Measurements from ENCODE around the gene TPBGL. TPM values are rescaled to one million over a fixed set of nuclear protein-coding genes. Genes with fewer than 3 reads are reported as not detected.
"Not testable (repeated sequence)": the region's sequence is repeated elsewhere in the genome, so short reads cannot be mapped to it uniquely, and the experiment has no call there.

Gene TPBGL
- total RNA-seq, 1 donor from 2014 or later: not detected

DNA sequence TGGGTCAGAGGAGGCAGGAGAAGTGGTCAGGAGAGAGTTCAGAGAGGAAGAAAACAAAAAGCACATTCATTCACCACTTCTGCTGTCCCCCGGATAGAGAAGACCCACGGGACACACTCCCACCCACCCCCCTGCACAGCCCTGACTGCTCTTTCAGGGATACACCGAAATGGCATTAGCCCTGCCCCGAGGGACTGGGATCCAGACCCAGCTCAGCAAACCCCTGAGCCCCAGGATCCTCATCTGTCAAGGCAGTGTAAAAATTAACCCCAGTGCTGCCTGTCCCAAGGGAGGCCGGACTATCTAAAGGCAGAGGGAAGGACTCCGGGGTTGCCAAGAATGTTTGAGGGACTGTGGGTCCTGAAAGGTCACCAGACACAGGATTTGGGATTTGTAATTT is 31.2 kb downstream of the TPBGL start:
- no peak for DNase-seq (ENCODE audit: low read depth in 2 of 2)

DNA sequence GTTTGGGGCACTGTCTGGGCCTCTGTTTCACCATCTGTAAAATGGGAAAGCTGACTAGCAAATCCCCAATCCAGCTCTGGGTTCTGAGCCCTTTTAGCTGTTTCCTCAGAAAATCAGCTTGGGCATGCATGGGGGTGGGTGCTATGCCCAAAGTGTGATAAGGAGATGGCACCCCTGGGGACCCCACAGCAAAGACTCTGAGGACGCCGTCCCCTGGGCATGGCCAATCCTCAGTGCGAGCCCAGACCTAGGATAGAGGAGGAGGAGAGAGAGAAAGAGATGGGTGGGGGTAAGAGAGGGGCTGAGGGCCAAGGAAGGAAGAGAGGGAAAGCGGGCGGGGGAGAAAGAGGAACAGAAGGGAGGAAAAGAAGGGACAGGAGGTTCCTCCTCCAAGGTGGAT is 31.8 kb downstream of the TPBGL start:
- DNase-seq (ENCODE audit: low read depth in 2 of 2): no peak

- no peak for DNase-seq (ENCODE audit: low read depth in 2 of 2)
Measured at GRCh38 chr11:75272821-75273301, 32.3 kb downstream of the TPBGL start.

DNA sequence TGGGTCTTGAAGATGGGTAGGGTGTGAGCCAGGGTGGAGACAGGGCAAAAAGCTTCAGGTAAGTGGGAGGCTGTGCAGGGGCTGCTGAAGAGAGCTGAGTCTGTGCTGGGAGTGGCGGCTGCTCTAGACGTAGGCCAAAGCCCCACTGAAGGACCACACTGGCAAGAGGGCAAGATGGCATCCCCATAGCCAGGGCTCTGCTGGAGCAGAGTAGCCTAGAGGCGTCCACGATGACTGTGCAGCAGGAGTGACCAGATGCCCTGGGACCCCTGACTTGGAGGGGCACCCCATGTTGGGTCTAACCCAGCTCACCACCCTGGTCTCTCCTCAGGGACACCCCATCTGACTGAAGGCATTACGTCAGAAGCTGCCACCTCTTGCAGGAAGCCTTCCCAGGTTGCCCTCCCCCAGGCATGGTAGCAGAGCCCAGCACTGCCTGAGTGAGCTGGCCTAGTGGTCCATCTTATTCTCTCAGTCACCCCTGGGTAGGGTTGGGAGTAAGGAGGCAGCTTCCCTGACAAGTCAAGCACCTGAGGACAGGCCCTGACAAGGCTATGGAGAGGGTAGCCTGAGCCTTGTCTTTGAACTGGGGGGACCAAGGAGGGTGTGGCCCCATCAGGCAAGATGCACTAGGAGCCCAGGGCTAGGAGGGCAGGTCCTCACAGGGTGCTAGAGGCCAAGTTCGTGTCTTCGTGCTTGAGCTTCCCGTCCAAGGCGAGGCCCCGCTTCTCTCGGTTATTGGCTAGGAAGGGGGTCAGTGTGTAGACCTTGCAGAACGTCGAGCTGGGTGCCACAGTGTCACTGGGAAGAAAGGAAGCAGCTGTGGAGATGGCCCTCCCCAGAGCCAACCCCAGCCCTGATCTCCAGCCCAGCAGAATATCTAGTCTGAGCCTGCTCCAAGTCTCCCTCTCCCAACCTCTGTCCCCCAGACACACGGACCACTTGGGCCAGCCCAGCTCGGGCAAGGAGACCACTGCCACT is 33.1 kb downstream of the TPBGL start:
- no peak for DNase-seq (ENCODE audit: low read depth in 2 of 2)

DNA sequence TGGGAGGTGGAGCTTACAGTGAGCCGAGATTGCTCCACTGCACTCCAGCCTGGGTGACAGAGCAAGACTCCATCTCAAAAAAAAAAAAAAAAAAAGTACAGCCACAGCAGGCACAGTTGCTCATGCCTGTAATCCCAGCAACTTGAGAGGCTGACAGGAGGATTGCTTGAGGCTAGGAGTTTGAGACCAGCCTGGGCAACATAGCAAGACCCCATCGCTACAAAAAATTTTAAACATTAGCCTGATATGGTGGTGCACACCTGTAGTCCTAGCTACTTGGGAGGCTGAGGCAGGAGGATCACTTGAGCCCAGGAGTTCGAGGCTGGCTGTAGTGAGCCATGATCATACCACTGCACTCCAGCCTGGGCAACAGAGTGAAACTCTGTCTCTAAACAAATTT is 34.1 kb downstream of the TPBGL start:
- DNase-seq (ENCODE audit: low read depth in 2 of 2): not testable (repeated sequence)

- peak; percentile 39 to 93 for DNase-seq (ENCODE audit: low read depth in 2 of 2)
Measured at GRCh38 chr11:75275581-75275980, 35.0 kb downstream of the TPBGL start.

DNA sequence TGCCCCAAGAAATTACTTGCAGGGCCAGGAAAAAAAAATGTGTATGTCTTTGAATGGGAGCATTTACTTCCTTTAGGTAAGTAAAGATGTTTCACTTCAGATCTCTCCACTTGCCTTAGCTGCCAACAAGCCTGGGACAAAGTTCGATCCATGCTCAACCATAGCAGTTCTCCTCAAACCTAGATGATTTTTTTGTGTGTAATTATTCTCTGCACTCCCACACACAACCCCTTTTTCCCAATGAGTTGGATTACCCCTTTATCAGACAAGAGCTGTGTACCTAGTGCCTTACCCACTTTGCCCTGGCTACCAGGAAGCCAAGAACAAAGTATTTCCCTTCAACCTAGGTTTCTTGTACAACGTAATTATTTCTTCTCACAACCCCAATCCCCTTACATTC is 35.6 kb downstream of the TPBGL start:
- DNase-seq (ENCODE audit: low read depth in 2 of 2): no peak

- DNase-seq (ENCODE audit: low read depth in 2 of 2): no peak
Measured at GRCh38 chr11:75276686-75277085, 36.1 kb downstream of the TPBGL start.

GRCh38 chr11:75277211-75277805 is 36.7 kb downstream of the TPBGL start:
- DNase-seq (ENCODE audit: low read depth in 2 of 2): no peak

GRCh38 chr11:75277991-75278790 is 37.6 kb downstream of the TPBGL start:
- DNase-seq (ENCODE audit: low read depth in 2 of 2): no peak

- no peak for DNase-seq (ENCODE audit: low read depth in 2 of 2)
Measured at GRCh38 chr11:75279273-75279672, 38.7 kb downstream of the TPBGL start.

DNA sequence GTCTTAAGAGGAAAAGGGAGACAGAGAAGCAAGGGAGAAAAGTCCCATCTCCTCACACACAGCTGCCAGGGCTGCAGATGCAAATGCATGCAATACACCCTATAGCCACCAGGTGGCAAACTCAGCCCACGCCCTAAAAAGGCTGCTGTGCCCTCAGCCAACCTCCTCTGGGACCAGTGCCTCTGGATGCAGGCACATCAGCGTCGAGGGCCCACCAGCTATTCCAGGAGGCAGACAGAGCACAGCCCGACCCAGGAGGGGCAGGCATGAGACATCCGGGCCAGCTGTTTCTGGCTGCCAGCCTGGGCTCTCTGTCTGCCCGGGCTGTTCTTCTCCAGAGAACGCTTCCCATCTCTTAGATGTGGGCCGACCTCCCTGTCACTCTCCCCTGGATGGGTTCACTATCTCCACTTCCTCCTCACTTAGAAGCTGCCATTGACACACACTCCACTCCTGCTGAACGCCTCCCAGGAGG is 39.7 kb downstream of the TPBGL start:
- peak; percentile 80 to 91 for DNase-seq (ENCODE audit: low read depth in 2 of 2)

DNA sequence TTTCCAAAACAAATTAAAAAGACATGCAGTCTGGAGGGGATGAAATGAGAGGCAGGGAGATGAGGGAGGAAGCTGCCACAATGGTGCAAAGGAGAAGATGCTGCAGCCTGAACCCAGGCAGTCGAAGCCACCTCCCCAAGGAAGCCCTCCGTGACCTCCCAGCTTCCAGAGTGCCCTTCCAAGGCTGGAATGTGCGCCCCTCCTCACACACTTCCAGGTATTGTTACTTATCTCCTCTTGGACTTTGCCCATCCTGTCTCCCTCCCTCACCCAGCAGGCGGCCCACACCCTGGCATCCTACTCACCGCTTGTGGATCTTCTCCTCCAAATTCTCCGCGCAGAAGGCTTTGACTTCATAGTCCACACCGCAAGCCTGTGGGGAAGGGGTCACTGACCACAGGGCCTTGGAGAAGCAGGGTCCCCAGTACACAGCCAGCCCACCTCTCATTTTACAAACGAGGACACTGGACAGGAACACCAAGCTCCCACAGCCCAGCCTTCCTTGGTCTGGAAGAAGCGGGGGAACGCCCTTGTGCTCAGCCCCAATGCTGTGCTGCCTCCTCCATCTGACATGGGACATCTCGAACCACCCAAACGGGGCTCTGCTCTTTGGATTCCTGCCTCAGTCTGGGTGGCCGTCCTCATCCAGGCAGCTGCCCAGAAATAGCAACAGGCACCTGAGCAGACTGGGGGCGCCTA is 40.3 kb downstream of the TPBGL start:
- no peak for DNase-seq (ENCODE audit: low read depth in 2 of 2)

GRCh38 chr11:75281469-75282095 is 41.0 kb downstream of the TPBGL start:
- DNase-seq (ENCODE audit: low read depth in 2 of 2): no peak

DNA sequence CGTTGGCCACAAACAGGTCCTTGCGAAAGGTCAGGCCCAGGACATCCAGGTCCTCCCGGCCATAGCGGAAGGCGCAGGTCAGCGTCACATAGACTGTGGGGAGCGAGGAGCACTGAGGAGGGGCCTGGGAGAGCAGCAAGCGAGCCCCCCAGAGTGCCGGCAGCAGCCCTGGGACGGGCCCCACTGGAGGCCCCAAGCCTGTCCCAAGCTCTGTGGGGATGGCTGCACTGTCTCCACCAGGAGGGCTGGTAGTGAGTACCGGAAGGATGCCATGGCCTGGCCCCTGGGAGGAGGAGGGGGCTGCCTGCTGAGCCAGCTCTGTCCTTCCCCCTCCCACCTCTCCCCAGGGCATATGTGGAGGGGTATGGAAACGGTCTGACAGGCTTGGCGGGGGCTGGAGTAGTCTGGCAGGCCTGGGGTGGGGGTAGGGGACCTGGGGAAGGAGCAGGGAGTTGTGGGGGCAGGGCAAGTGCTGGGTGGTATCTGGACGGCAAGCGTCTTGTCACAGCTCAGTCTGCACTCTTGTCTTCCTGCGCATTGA is 42.9 kb downstream of the TPBGL start:
- no peak for DNase-seq (ENCODE audit: low read depth in 2 of 2)

GRCh38 chr11:75285776-75286360 is 45.3 kb downstream of the TPBGL start:
- no peak for DNase-seq (ENCODE audit: low read depth in 2 of 2)

DNA sequence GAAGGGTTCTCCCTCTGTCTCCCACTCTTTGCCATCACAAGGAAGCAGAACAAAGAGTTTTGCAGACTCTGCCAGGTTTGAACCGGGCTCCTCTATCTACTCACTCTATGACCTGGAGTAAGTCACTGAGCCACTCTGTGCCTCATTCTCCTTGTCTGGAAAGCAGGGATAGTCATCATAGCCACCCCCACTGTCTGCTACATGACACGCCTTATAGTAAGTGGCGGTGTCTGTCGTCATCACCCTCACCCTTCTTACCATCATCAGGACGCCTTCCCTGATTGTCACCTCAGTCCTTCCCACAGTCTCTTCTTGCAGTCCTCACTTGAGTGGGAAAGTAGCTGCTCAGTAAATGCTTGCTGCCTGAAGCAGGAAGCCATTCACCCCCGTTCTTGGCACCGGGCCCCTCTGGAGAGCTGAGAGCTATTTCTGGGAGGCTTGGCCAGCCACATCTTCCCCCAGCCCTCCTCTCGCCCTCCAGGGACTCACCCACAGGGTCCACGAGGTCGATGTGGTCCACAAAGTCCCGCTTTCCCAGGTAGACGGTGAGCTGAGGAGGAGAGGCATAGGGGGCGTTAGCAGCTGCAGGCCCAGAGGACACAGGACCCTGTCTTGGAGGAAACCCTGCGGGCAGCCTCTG is 46.4 kb downstream of the TPBGL start:
- DNase-seq (ENCODE audit: low read depth in 2 of 2): no peak

DNA sequence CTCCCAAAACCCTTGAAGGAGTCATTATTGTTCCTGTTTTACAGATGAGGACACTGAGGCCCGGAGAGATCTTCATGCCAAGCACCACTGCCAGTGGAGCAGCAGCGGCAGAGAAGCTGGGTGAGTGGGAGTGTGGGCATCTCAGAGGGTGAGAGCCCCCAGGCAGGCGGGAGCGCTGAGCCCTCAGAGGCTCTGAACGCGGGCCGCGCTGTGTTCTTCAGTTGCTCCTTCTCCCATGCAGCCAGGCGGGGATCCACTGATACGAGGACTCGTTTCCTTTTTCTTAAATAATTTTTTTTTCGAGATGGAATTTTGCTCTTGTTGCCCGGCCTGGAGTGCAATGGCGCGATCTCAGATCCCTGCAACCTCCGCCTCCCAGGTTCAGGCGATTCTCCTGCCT is 47.0 kb downstream of the TPBGL start:
- DNase-seq (ENCODE audit: low read depth in 2 of 2): no peak

DNA sequence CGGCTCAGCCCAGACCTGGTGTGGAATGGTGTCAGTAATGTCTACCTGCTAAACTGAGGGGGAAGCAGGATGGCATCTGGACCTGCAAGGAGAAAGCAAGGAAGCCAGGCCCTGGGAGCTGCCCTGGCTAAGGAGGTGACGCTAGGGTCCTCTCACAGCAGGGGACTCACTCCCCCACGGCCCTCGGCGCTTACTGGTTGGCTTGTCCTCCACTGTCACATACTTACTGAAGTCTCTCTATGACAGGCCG is 48.9 kb downstream of the TPBGL start:
- DNase-seq (ENCODE audit: low read depth in 2 of 2): no peak

GRCh38 chr11:75289919-75290318 is 49.3 kb downstream of the TPBGL start:
- DNase-seq (ENCODE audit: low read depth in 2 of 2): no peak

Measured in lung microvascular endothelial cell (primary cell).